K562 (cell line): ENCODE results near the gene RNF151.

Experiments
- CREB1 ChIP-seq, 2 experiments: sonication (generic) in 1 of 2; formaldehyde crosslinking in 1 of 2; IDR thresholded peaks; 2 replicates each; pipeline versions ENCODE4 v1.6.1 to v1.8.0; 2012 to 2022; ENCODE audit warnings: inconsistent platforms in 1 of 2, mild to moderate bottlenecking in 1 of 2, missing genetic modification reagents in 1 of 2, moderate library complexity in 1 of 2
- NR0B1 ChIP-seq: fragments of 450-650 bp; IDR thresholded peaks from one replicate; pipeline ENCODE4 v1.6.1; 2018; ENCODE audit warnings: mild to moderate bottlenecking, moderate library complexity; ENCODE audit not compliant: partially characterized antibody
- RBM15 ChIP-seq: fragments of 200-400 bp; formaldehyde crosslinking; IDR thresholded peaks from 2 replicates; pipeline ENCODE4 v1.6.1; 2018; ENCODE audit warnings: mild to moderate bottlenecking, low read length, moderate library complexity; ENCODE audit not compliant: insufficient read depth
- RCOR1 ChIP-seq, 2 experiments: IDR thresholded peaks; 2 replicates each; pipeline ENCODE4 v1.6.1; 2012; ENCODE audit warnings: low read depth in 2 of 2, low read length in 2 of 2, borderline replicate concordance in 1 of 2, improper control_type of control experiment in 1 of 2
- ZBTB33 ChIP-seq: sonication (generic); formaldehyde crosslinking; IDR thresholded peaks from 2 replicates; pipeline ENCODE4 v1.8.1; 2023; ENCODE audit warnings: mild to moderate bottlenecking, missing genetic modification reagents
- ZNF449 ChIP-seq: fragments of 250-450 bp; sonication (Bioruptor Pico); IDR thresholded peaks from 2 replicates; pipeline ENCODE4 v1.8.0; 2022; ENCODE audit warnings: moderate library complexity, mild to moderate bottlenecking, inconsistent platforms
- TF ChIP-seq, protein P1 (sequence below), 3 experiments: IDR thresholded peaks in 2 of 3; conservative IDR thresholded peaks in 1 of 3; 2 replicates each; pipeline ENCODE4 v1.5.1; 2011 to 2012; ENCODE audit warnings: low read length in 3 of 3, mild to moderate bottlenecking in 3 of 3, control low read depth in 2 of 3, improper control_type of control experiment in 1 of 3, inconsistent platforms in 1 of 3, low read depth in 1 of 3, mixed read lengths in 1 of 3, moderate library complexity in 1 of 3; ENCODE audit not compliant: insufficient read depth in 2 of 3
- TF ChIP-seq, protein P2 (sequence below): fragments of 450-650 bp; IDR thresholded peaks from 2 replicates; pipeline ENCODE4 v1.7.0; 2016; ENCODE audit warnings: borderline replicate concordance

GRCh38 chr16:1946495-1947368 lies 19.9 kb upstream of the RNF151 start:
- no peak for TF ChIP-seq ZNF449
- no peak for TF ChIP-seq NR0B1
- no peak for TF ChIP-seq RBM15
- no peak for TF ChIP-seq ZBTB33 (CRISPR knock-in tag)
- TF ChIP-seq CREB1 (IDR thresholded peaks at IDR 0.05): no peak
- no peak for TF ChIP-seq CREB1 (CRISPR knock-in tag; IDR thresholded peaks at IDR 0.05)
- TF ChIP-seq, protein P1, sequence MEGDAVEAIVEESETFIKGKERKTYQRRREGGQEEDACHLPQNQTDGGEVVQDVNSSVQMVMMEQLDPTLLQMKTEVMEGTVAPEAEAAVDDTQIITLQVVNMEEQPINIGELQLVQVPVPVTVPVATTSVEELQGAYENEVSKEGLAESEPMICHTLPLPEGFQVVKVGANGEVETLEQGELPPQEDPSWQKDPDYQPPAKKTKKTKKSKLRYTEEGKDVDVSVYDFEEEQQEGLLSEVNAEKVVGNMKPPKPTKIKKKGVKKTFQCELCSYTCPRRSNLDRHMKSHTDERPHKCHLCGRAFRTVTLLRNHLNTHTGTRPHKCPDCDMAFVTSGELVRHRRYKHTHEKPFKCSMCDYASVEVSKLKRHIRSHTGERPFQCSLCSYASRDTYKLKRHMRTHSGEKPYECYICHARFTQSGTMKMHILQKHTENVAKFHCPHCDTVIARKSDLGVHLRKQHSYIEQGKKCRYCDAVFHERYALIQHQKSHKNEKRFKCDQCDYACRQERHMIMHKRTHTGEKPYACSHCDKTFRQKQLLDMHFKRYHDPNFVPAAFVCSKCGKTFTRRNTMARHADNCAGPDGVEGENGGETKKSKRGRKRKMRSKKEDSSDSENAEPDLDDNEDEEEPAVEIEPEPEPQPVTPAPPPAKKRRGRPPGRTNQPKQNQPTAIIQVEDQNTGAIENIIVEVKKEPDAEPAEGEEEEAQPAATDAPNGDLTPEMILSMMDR (IDR thresholded peaks at IDR 0.05 in 2 of 3, conservative IDR thresholded peaks at IDR 0.05 in 1 of 3; ENCODE audit: insufficient read depth in 2 of 3, low read depth in 1 of 3, low read length in 3 of 3): no peak
- TF ChIP-seq RCOR1 (IDR thresholded peaks at IDR 0.05; ENCODE audit: borderline replicate concordance in 1 of 2, low read depth in 2 of 2, low read length in 2 of 2): no peak
- TF ChIP-seq, protein P2, sequence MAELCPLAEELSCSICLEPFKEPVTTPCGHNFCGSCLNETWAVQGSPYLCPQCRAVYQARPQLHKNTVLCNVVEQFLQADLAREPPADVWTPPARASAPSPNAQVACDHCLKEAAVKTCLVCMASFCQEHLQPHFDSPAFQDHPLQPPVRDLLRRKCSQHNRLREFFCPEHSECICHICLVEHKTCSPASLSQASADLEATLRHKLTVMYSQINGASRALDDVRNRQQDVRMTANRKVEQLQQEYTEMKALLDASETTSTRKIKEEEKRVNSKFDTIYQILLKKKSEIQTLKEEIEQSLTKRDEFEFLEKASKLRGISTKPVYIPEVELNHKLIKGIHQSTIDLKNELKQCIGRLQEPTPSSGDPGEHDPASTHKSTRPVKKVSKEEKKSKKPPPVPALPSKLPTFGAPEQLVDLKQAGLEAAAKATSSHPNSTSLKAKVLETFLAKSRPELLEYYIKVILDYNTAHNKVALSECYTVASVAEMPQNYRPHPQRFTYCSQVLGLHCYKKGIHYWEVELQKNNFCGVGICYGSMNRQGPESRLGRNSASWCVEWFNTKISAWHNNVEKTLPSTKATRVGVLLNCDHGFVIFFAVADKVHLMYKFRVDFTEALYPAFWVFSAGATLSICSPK: no peak
